HEK293 (cell line): ENCODE measurements around the gene OTUD3.

Experiments
- CTCF ChIA-PET: fragments of 350-600 bp; formaldehyde crosslinking; extraction: SDS; loops from one replicate; lab custom pipeline; 2021; ENCODE audit warnings: antibody characterized with exemption; lab: Yijun Ruan, JAX
- POLR2A ChIA-PET: fragments of 300-600 bp; formaldehyde crosslinking; extraction: SDS; loops from one replicate; lab custom pipeline; 2020; ENCODE audit warnings: antibody characterized with exemption, inconsistent platforms; lab: Yijun Ruan, JAX
- H3K27ac ChIP-seq: fragments of 200-500 bp; sonication (Bioruptor generic); 2 replicates; pipeline ENCODE4 v1.5.1; 2014; ENCODE audit warnings: low read depth, low read length, control low read depth, inconsistent platforms; ENCODE audit errors: extremely low read depth
- H3K36me3 ChIP-seq, 2 experiments: fragments of 200-500 bp in 1 of 2; sonication (Bioruptor generic) in 1 of 2; 1 replicate in 1 of 2; 2 replicates in 1 of 2; pipeline ENCODE4 v1.5.1; 2014 to 2017; ENCODE audit warnings: inconsistent platforms in 2 of 2, low read length in 2 of 2; ENCODE audit not compliant: control insufficient read depth in 2 of 2, insufficient read depth in 1 of 2
- H3K4me1 ChIP-seq: fragments of 200-500 bp; sonication (Bioruptor generic); 2 replicates; pipeline ENCODE4 v1.5.1; 2014; ENCODE audit warnings: mild to moderate bottlenecking, low read length, inconsistent platforms; ENCODE audit not compliant: control insufficient read depth, insufficient read depth
- H3K4me3 ChIP-seq: 2 replicates; pipeline ENCODE4 v1.5.1; 2011; ENCODE audit warnings: low read depth, mild to moderate bottlenecking, control low read depth, low read length, moderate library complexity
- H3K9me3 ChIP-seq: fragments of 200-500 bp; sonication (Bioruptor generic); 2 replicates; pipeline ENCODE4 v1.5.1; 2014; ENCODE audit warnings: low read depth, low read length, inconsistent platforms; ENCODE audit not compliant: control insufficient read depth, insufficient read depth
- HIC1 ChIP-seq: fragments of 450-650 bp; formaldehyde crosslinking; IDR thresholded peaks from 2 replicates; pipeline ENCODE4 v1.5.1; 2016; ENCODE audit warnings: missing biosample characterization, missing genetic modification characterization
- PRDM6 ChIP-seq: fragments of 450-650 bp; formaldehyde crosslinking; IDR thresholded peaks from 2 replicates; pipeline ENCODE4 v1.5.1; 2017; ENCODE audit warnings: missing biosample characterization, missing genetic modification characterization
- SETDB1 ChIP-seq: IDR thresholded peaks from one replicate; pipeline ENCODE4 v1.6.1; 2017; ENCODE audit warnings: mild to moderate bottlenecking, low read length, moderate library complexity, mixed read lengths; ENCODE audit not compliant: insufficient read length
- SP2 ChIP-seq: fragments of 450-650 bp; formaldehyde crosslinking; IDR thresholded peaks from 2 replicates; pipeline ENCODE4 v1.5.1; 2016; ENCODE audit warnings: missing biosample characterization, missing genetic modification characterization
- TRIM28 ChIP-seq: IDR thresholded peaks from 2 replicates; pipeline ENCODE4 v1.6.1; 2011; ENCODE audit warnings: low read length, control low read depth, borderline replicate concordance
- WT1 ChIP-seq: fragments of 450-650 bp; formaldehyde crosslinking; IDR thresholded peaks from 2 replicates; pipeline ENCODE4 v1.5.1; 2016; ENCODE audit warnings: missing biosample characterization, missing genetic modification characterization
- ZBTB20 ChIP-seq: fragments of 450-650 bp; formaldehyde crosslinking; IDR thresholded peaks from 2 replicates; pipeline ENCODE4 v1.5.1; 2016; ENCODE audit warnings: missing biosample characterization, missing genetic modification characterization
- ZNF23 ChIP-seq: fragments of 450-650 bp; formaldehyde crosslinking; IDR thresholded peaks from 2 replicates; pipeline ENCODE4 v1.5.1; 2016; ENCODE audit warnings: missing biosample characterization, missing genetic modification characterization, borderline replicate concordance
- ZNF24 ChIP-seq: fragments of 450-650 bp; formaldehyde crosslinking; IDR thresholded peaks from 2 replicates; pipeline ENCODE4 v1.5.1; 2016; ENCODE audit warnings: missing biosample characterization, missing genetic modification characterization
- ZNF398 ChIP-seq: fragments of 450-650 bp; formaldehyde crosslinking; IDR thresholded peaks from 2 replicates; pipeline ENCODE4 v1.5.1; 2017; ENCODE audit warnings: missing biosample characterization, missing genetic modification characterization
- ZNF416 ChIP-seq: fragments of 450-650 bp; formaldehyde crosslinking; IDR thresholded peaks from 2 replicates; pipeline ENCODE4 v1.5.1; 2016; ENCODE audit warnings: missing biosample characterization, missing genetic modification characterization
- ZNF449 ChIP-seq: fragments of 450-650 bp; formaldehyde crosslinking; IDR thresholded peaks from 2 replicates; pipeline ENCODE4 v1.5.1; 2017; ENCODE audit warnings: missing biosample characterization, mild to moderate bottlenecking, missing genetic modification characterization, moderate library complexity
- ZNF473 ChIP-seq: fragments of 450-650 bp; formaldehyde crosslinking; IDR thresholded peaks from 2 replicates; pipeline ENCODE4 v1.5.1; 2017; ENCODE audit warnings: missing biosample characterization, missing genetic modification characterization
- ZNF530 ChIP-seq: fragments of 450-650 bp; formaldehyde crosslinking; IDR thresholded peaks from 2 replicates; pipeline ENCODE4 v1.5.1; 2016; ENCODE audit warnings: low read depth, missing biosample characterization, missing genetic modification characterization
- ZNF580 ChIP-seq: fragments of 450-650 bp; formaldehyde crosslinking; IDR thresholded peaks from 2 replicates; pipeline ENCODE4 v1.5.1; 2016; ENCODE audit warnings: missing biosample characterization, missing genetic modification characterization
- ZNF623 ChIP-seq: fragments of 450-650 bp; formaldehyde crosslinking; IDR thresholded peaks from 2 replicates; pipeline ENCODE4 v1.5.1; 2016; ENCODE audit warnings: missing biosample characterization, missing genetic modification characterization
- ZNF645 ChIP-seq: fragments of 450-650 bp; formaldehyde crosslinking; IDR thresholded peaks from 2 replicates; pipeline ENCODE4; 2016; ENCODE audit warnings: missing biosample characterization, missing genetic modification characterization
- ZNF670 ChIP-seq: fragments of 450-650 bp; formaldehyde crosslinking; IDR thresholded peaks from 2 replicates; pipeline ENCODE4 v1.5.1; 2016; ENCODE audit warnings: missing biosample characterization, missing genetic modification characterization, low read depth
- ZNF776 ChIP-seq: fragments of 450-650 bp; formaldehyde crosslinking; IDR thresholded peaks from 2 replicates; pipeline ENCODE4 v1.5.0; 2017; ENCODE audit warnings: missing biosample characterization, missing genetic modification characterization, borderline replicate concordance
- ZNF843 ChIP-seq: fragments of 450-650 bp; formaldehyde crosslinking; IDR thresholded peaks from 2 replicates; pipeline ENCODE4 v1.5.1; 2016; ENCODE audit warnings: missing biosample characterization, missing genetic modification characterization

Gene OTUD3

GRCh38 chr1:19861034-19861433, 21.2 kb upstream of the OTUD3 start (continued):
- TF ChIP-seq ZNF843 (tag by site-specific recombination) (no peak), ZNF24 (tag by site-specific recombination) (no peak), SETDB1 (no peak), ZNF398 (tag by site-specific recombination) (peak; percentile 93), ZNF416 (no peak), SP2 (tag by site-specific recombination) (no peak), ZNF530 (tag by site-specific recombination) (no peak), HIC1 (no peak), ZNF473 (tag by site-specific recombination) (no peak)

GRCh38 chr1:19861842-19862530, 20.2 kb upstream of the OTUD3 start:
- H3K4me3 ChIP-seq = no peak overlapping the region
- POLR2A ChIA-PET = interaction anchor here (2.1 kb wide), 1 partner anchor 20 kb away, joined by 6 read pairs; the partner anchor contains the start of gene OTUD3
- H3K27ac ChIP-seq = no peak overlapping the region
- no peaks in the 10 kb centered on the region for H3K4me1 ChIP-seq
- peak; percentile 71 for TF ChIP-seq ZNF623 (tag by site-specific recombination)
- TF ChIP-seq ZBTB20 (tag by site-specific recombination) = no peak
- no peak for TF ChIP-seq PRDM6 (tag by site-specific recombination)
- no peak for TF ChIP-seq WT1
- no peak for TF ChIP-seq ZNF670 (tag by site-specific recombination)
- TF ChIP-seq, all 188 proteins: peak for 1
- CTCF ChIA-PET = interaction anchor here (0.6 to 1.1 kb wide), 3 partner anchors 10 to 500 kb away, joined by 3 to 4 read pairs (median 3); partner anchors contain the start of gene OTUD3
- Histone ChIP-seq H3K9me3 (no peaks in the 10 kb centered on the region), H3K36me3 (no peaks in the 10 kb centered on the region)

- no peaks in the 10 kb centered on the region for H3K36me3 ChIP-seq
- H3K4me1 ChIP-seq = no peaks in the 10 kb centered on the region
- no peak overlapping the region for H3K27ac ChIP-seq
- no peaks in the 10 kb centered on the region for H3K9me3 ChIP-seq
- no peak overlapping the region for H3K4me3 ChIP-seq
- CTCF ChIA-PET = no interaction called here
- POLR2A ChIA-PET = interaction anchor here (2.1 kb wide), 1 partner anchor 19 kb away, joined by 6 read pairs; the partner anchor contains the start of gene OTUD3
- TF ChIP-seq TRIM28 (peak; percentile 60; the same call in 1 of the 2 replicates), ZNF449 (tag by site-specific recombination) (no peak), ZNF23 (tag by site-specific recombination) (no peak), SETDB1 (peak; percentile 76), ZNF776 (no peak), ZNF645 (tag by site-specific recombination) (no peak), ZNF580 (tag by site-specific recombination) (no peak)
These were observed 19.3 kb upstream of the OTUD3 start for GRCh38 chr1:19862944-19863343.
